HG03039 (cell line): ENCODE measurements around the gene NPC2.
"Not testable (repeated sequence)": the region's sequence is repeated elsewhere in the genome, so short reads cannot be mapped to it uniquely, and the experiment has no call there.

Experiments used
- ATAC-seq: cut with Tn5 transposase; IDR thresholded peaks from one replicate; pipeline ENCODE4 v1.9.1; 2021; ENCODE audit warnings: mild to moderate bottlenecking, moderate library complexity; ENCODE audit not compliant: unreplicated experiment

NPC2 gene

DNA sequence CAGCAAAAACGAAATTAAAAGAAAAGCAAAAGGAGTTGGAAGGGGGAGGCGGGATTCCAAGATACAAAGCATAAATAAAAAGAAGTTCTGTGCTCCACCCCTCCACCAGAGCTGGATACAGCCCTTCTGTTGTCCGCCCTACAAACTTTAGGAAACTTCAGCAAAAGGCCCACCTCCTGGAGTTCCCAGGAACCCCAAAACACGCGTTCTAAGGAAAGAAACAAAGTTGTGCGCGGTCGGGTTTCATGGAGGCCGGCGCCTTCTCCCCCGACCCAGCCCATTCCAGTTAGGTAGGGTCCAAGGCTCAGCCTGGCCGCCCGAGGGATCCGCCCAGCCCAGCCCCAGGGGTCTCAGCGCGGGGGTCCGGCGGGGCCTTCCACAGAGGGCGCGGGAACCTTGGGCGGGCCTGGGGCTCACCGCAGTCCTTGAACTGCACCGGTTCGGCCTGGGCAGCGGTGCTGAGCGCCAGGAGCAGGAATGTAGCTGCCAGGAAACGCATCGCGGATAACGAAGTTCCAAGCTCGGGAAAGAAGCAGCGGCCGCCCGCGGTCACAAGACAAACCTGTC, at the start of gene NPC2:
TSS of gene NPC2 (minus strand) at position 530 of the 567 bp plus-strand sequence. CDS start at position 499, 31 bp downstream.
- peak; percentile 12 for ATAC-seq

DNA sequence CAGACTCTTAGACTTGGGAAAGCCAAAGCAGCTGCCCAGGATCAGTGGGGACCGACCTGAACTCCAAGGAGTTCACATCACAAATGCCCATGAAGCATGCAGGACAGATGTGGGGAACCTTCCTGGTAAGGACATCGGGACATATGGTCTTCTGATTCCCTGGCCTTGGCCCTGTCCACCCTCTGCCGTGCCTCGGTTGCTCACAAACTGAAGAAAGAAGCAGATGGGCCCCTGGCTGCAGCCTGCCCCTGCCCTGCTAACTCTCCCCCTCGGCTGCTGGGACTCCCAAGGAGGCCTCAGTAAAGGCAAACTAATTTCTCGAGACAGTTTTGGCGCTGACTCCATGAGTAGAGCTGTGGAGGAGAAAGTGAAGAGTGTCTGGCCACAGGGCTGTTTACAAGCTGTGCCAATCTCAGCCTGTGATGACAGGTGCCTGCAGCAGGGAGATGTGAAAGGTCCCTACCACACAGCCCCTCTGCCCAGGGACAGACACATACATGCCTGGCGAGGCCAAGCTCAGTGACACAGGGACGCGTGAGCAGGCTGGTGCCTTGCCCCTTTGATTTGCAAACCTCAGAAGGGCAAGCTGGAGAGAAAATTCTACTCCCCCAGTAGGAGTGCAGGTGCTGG, 49.1 kb upstream of the NPC2 start:
- no peak for ATAC-seq

GRCh38 chr14:74541225-74541624, 48.1 kb upstream of the NPC2 start:
- no peak for ATAC-seq

- no peak for ATAC-seq
Observed at GRCh38 chr14:74539503-74539902, 46.4 kb upstream of the NPC2 start.

DNA sequence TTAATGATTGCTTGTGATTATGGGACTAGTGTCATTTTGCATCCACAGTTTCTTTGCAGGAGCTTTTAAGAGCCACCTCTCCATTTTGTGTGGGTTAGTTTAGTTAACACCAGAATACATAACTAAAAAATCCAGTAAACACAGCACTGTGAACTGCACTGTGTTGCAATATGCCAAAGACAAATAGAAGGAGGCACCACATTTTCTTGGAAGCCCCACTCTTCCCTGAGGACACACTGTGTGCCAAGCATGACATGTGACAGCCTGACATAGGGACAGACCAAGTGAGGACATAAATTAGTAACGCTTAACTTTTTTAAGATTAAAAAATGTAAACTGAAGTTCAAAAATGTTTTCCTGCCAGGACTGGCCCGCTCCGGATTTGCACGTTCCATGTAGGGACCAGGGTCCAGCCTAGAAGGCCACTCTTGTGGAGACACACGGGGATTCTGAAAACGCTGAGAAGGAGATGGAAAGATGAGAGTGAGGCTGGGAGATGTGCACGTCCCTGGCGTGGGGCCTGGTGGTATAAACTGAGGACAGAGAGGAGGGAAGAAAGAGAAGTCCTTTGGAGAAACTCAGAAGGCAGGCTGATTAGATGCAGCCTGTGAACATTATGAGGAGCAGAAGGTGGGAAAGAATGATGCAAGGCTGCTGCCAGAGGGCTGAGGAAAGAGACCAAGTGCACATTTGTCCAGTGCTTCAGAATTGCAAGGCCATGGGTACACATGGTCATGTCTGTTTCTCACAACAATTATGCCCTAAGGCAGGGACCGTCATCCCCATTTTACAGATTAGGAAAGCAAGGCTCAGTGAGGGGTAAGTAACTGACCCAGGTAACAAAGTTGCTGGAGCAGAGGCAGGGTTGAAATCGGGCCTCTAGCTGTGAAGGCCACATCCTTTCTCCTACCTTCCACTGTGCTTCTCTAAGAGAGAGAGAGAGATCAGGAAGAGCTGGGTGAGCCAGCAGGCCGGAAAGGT, 45.6 kb upstream of the NPC2 start:
- ATAC-seq, result no peak

DNA sequence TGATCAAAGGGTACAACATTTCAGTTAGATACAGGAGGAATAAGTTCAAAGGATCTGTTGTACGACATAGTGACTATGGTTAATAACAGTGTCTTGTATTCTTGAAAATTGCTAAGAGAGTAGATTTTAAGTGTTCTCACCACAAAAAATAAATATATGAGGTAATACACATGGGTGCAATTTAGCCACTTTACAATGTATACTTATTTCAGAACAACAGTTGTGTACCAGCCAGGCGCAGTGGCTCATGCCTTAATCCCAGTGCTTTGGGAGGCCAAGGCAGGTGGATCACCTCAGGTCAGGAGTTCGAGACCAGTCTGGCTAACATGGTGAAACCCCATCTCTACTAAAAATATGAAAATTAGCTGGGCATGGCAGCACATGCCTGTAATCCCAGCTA, 43.2 kb upstream of the NPC2 start:
- ATAC-seq, result not testable (repeated sequence)

DNA sequence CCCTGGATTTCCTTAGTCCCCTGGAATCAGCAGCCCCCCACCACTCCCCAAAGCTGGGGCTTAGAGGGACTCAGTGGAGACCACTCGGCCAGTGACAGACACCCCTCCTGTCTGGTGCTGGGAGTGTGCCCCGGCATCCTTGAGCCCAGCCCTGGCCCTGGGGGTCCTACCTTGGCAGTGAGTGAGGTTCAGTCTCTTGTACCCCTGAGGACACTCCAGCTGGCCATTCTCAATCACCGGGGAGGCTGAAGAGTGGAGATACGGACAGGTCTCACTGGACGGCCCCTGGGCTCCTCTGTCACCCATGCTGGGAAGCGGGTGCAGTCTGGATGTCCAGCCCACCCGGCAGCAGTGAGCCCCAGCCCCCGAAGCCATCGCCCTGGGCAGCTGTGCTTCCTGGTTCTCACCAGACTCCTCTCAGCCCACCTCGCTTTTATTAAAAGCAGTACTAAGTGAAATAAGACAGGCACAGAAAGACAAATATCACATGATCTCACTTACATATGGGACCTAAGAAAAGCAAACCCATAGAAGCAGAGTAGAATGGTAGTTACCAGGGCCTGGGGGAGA, 42.7 kb upstream of the NPC2 start:
- ATAC-seq, result no peak

GRCh38 chr14:74533576-74533975, 40.5 kb upstream of the NPC2 start:
- no peak for ATAC-seq

DNA sequence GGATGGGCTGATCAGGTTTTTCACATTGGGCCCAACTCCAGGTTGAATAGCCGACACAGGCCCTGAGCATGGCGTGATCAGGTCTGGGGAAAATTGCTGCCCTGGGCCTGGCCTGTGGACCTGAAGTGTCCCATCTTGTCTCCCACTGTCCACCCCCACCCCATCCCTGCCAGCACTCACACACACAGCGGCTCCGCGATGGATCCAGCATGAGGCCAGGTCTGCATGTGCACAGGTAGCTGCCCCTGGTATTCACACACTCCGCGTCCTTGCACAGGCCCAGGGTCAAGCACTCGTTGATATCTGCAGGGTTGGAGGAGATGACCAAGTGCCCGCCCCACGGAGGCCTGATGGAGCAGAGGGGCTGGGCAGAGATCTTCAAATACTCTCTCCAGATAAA, 39.1 kb upstream of the NPC2 start:
- ATAC-seq, result no peak

DNA sequence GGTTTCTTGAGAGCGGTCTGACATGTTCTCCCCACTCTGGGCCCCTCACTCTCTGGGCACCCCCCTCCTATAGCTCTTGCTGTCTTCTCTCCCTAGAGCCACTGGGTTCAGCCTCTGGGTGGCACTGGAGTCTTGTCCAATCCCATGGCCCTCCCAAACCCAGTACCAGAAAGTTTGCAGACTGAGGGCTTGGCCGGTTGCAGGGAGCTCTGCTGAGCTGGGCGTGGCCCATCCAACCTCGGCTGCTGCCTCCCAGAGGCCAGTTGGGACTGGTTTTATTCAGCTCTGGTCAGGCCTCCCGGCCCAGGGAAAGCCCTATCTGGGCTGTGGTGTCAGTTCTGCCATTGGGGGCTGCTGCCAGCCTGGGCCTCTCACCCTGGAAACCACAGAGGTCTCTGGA, 38.4 kb upstream of the NPC2 start:
- no peak for ATAC-seq

DNA sequence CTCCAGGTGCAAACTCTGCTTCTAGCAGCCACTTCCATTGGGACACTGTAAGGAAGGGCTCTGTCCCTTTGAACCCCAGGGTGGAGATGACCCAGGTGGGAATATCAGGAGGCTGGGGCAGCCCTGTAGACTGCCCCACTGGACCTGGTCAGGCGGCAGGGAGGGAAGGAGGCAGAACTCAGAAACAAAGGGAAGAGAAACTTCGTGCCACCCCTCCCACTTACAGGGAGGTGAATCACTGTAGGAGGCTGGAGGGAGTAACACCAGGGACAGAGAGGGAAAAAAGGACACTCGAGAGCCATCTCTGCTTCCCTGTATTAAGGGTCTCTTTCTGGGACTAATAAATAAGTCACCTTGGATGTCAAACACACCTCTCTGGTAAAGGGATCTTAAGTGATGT, 37.9 kb upstream of the NPC2 start:
- no peak for ATAC-seq

DNA sequence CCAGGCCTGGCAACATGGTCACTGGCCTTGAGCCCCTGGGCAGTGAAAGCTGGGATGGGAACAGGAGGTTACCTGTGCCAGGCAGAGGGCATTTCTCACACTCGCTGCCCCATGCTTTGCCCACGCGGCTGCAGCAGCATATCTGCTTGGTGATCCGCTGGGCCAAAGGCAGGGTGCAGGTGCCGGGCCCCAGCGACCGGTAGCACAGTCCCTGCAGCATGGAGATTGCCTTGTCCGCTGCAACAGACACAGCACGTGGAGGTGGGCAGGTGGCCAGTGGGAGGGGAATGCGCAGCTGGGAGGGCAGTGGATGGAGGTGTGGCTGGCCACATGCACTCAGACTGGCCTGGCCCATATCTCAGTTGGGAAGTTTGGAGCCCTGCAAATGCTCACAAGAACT, 35.8 kb upstream of the NPC2 start:
- no peak for ATAC-seq

DNA sequence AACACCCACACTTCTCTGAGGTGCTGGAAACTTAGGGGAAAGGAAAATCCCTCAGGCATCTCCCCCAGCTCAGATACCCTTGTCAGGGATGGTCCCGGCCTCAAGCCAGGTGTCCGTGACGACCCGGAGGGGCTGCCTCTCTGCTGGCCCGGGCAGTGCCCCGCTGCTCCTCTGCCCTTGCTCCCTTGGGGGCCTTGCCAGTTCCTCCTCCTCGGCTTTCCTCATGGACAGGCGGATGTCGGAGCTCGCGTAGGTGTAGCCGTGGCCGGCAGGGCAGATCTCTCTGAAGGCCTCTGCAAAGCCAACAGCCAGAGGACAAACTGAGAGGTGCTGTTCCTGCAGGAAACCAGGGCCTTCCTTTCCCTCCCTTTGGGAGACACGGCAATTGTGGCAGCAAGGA, 35.3 kb upstream of the NPC2 start:
- no peak for ATAC-seq

DNA sequence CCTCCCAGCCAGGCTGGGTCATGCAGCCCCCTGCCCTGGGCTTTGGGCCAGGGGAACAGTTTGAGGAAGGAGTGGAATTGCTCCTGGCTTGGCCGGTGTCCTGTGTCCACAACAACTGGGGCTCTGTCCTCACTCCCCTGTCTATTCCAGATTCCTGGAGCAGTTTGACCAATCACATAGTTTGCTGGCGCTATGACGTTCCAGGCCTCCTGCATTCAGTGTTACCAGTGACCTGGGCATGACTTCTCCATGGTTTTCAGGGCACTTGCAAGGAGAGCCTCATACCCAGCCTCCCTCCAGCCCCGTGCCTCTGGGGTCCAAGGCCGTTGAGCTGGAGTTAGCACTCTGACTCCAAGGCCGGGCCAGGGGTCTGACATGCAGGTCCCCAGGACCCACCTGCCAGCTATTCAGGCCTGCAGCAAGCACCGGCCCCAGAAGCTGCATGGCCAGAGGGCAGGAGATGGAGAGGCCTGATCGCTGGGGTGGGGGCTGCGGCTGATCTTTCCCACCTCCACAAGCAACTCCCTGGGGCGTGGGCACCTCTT, 34.7 kb upstream of the NPC2 start:
- no peak for ATAC-seq

DNA sequence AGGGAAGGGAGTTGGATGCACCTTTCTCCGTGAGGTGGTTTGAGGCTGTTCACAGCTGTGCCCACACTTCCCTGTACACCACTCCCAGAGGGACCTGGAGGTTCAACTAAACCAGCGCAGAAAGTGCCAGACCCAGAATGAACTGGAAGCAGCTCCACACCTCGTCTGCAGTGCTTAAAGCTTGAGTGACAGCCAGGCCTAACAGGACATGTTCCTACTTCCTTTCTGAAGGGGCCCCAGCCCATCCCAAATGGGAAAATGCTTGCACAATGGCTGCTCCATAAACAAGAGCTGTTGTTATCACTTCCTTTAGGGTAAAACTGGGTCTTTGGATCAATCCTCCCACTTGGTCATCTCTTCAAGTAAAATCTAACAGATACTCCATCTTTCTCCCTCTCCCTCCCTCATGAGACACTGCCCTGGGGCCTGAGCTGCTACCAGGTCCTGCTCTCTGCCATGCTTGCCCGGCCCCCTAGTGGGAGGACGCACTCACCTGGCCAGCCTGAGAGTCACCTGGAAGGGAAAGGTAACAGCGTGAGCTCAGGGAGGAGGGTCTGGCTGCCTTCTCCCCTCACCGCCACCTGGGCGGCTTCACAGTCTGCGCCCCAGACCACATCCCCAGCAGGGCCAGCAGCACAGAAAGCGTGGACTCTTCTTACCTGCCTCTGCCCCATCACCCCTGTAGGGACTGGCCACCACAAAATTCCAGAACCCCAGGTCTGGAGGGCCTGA, 33.9 kb upstream of the NPC2 start:
- no peak for ATAC-seq

GRCh38 chr14:74525361-74525851, 32.3 kb upstream of the NPC2 start:
- no peak for ATAC-seq

DNA sequence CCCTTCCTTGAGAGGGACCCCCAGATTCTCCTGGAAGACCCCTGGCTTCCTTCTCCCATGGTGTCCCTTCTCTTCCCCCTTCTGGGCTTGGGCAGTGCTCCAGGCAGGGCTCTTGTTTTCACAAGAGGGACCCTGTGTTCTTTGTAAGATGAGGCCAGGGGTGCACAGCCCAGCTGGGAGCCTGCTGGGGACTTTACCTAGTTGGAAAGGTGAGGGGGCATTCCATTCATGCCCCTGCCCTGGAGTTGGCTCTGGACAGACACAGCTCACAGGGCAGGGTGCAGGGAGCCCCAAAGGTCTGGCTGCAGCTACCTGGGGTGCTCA, 31.7 kb upstream of the NPC2 start:
- ATAC-seq, result no peak

DNA sequence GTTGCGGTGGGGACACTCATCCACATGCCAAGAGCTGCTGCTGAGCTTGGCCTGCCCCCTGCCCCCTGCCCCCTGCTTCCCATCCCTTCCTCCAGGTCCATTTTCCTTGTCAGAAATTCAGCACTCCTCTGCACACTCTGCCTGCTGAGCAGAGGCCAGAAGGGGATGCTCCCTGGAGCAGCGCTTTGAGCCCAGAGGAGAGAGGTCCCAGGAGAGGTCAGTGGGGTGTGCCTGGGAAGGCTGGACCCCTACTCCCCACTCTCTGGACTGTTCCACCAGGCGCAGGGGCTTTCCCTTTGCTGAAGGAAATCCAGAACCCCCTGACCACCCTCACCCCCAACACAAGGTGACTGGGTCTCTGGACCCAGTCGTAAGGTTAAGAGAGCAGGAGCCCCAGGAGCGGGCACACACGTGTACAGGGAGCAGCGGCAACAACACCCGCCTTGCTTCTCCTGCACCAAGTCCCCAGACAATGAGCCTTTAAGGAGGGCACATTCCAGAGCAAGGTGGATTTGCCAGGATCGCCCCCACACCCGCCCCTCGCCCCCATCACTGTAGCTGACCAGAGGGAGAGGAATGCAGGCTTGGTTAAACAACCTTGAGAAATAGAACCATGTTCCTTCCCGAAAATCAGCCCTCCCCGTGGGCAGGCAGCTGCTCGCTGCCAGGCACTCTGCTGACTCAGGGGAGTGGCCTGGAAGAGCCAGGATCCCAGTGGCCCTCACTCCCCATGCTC, 31.1 kb upstream of the NPC2 start:
- ATAC-seq, result no peak

DNA sequence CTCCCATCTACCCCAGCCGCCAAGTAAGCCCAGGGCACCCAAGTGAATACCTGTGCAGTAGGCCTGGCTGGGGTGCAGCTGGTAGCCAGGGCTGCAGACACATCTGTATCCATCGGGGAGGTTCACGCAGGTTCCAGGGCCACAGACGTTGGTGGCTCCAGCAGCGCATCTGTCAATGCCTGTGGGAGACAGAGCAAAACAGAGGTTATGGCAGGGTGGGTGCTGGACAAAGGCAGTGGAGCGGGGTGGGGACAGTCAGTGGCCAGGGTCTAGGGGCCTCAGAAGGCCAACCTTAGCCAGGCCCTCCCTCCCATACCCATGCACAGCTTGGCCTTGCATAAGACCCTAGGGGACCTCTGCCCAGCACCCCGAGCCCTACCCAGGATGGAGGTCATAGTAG, 29.6 kb upstream of the NPC2 start:
- no peak for ATAC-seq

GRCh38 chr14:74521756-74522155, 28.7 kb upstream of the NPC2 start:
- no peak for ATAC-seq
